Measurements from ENCODE around the gene ZNF362.

ZNF362 gene

DNA sequence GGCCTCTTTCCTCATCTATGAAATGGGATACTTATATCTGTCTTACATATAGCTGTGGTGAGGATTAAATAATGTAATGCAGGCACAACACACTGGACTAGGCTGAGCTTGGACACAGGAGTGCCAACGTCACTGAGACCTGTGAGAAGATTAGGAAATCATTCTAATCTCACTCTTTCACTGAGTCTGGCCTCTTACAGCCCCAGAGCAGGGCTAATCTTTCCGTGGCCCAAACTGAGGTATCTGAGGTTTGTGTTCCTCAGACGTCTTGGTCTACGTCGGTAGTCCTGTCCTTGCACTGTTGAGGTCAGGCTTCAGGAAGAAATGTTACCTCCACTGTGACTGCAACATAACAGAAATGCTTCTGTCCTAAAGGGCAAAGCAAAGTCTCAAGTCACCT is 87.2 kb downstream of the ZNF362 start:
- no peak for DNase-seq (ENCODE audit: low read depth in 2 of 3, low spot score in 2 of 3)

DNA sequence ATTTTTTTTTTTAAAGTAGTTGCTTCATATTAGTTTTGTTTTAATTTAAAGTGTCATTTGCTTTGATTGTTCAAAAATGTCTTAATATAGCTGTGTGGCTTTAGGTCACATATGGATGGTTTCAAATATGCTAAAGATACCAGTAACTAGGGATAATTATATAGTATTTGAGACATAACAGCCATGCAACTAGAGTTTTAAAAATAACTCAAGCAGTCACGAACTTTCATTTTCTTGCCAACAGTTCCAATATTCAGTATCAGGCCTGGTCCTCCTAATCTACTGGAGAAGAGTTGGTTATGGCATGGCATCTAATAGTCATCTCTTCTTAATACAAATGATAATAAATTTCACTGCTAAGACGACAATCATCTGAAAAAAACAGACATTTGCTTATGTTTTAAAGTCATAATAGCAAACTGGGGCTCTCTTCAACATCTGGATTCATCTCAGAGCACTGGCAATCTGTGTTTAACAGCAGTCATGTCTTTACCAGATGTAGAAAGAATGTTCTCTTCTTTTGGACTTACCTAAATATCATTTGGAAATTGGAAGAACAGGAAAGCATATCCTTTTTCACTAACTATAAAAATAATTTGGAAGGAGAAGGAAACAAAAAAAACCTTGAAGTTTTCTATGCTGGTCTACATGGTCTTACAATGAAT is 88.7 kb downstream of the ZNF362 start:
- DNase-seq (ENCODE audit: low read depth in 2 of 3, low spot score in 2 of 3) = no peak

DNA sequence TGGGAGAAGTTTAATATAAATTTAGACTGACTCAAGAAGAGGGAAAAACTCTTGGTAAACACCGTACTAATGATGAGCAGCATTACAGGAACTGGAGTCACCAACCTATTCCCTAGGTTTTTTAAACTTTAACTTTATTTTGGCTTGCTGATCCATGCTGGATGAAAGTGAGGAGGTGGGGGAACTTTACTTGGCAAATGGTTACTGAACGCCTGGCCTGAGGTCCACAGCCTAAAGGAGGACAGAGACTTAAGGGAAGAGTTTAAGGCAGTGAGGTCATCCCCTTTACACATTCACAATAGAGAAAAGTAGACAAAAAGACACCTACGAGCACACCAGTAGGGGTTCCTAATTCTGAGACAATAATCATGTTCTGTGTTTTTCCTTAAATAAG is 90.2 kb downstream of the ZNF362 start:
- DNase-seq (ENCODE audit: low read depth in 2 of 3, low spot score in 2 of 3) = no peak

DNA sequence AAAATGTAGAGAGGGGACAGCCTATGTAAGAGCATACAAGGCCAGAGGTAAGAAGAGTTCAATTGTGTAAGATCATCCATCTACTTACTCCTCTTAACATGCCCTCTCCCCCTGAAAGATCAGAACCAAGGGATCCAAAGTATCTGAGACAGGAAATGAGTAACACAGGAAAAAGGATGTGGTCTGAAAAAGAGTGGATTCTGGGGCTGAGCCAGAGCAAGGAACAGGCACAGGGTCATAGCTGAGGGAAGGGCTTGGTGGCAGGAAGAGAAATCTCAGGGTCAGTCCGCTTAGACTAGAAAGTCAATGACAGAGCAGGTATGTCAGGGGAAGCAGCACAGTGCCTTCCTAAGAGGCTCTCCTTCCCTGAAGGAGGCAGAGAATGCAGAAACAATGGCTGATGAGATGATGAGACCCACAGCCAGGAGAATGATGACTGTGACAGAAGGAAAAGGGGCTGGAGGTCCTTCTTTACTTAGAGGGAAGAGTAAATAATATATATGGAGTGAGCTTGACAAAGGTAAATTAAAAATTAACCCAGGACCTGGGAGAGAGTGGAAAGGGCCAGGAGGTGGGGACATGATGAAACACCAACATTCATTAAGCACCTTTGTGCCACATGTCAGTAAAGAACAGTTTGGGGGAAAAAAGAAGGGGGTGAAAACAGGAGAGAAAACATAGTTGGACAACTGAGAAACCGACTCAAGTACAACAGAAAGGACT is 90.8 kb downstream of the ZNF362 start:
- no peak for DNase-seq (ENCODE audit: low read depth in 2 of 3, low spot score in 2 of 3)

DNA sequence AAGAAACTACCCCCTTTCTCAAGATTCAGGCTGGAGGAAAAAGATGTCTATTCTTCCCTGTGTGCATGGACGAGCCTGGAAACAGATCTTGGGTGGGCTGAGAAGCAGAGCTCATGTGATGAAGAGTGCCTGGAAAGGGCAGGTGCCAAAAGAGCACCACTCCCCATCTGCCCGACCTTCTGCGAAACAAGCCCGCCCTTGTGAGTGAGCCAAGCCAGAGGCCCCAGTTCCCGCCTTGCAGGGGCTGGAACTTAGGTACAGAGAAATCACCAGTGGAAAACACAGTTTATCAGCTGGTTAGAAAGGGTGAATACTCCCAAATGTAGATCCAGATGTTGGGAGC is 91.3 kb downstream of the ZNF362 start:
- DNase-seq (ENCODE audit: low read depth in 2 of 3, low spot score in 2 of 3) = no peak

DNA sequence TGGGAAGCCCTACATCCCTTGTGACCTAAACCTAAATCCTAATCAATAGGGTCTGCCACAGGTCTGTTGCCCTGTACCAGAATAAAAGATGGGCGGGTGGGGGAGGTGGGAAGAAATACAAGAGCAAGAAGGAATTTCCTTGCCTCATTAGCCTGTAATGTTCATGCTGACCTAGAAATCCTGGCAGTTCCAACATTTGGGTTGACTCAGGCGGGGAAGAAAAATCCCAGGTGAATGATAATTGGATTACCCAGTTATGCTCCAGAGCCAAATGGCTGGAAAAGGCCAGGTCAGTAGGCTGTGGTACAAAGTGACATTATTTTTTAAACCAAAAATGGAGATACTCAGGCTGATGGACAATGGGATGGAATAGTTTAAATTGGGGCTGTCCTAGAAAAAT is 91.9 kb downstream of the ZNF362 start:
- DNase-seq (ENCODE audit: low read depth in 2 of 3, low spot score in 2 of 3) = no peak

DNA sequence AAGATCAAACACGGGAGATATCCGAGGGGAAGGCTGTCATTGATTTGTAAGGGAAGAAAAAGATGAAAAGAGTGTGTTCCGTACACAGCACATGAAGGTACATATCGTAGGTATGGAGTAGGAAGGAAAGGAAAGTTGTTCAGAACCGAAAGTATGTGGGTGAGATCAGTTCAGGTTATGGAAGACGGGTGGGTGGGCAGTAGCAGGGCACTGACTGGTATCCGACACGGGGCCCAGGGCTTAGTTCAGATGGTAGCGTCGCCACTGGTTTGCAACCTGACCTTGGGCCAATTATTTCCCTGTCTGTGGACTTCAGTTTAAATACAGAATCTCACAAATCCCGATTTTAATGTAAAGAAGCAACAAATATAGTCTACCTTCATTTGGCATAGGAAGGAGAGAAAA is 92.4 kb downstream of the ZNF362 start:
- no peak for DNase-seq (ENCODE audit: low read depth in 2 of 3, low spot score in 2 of 3)

DNA sequence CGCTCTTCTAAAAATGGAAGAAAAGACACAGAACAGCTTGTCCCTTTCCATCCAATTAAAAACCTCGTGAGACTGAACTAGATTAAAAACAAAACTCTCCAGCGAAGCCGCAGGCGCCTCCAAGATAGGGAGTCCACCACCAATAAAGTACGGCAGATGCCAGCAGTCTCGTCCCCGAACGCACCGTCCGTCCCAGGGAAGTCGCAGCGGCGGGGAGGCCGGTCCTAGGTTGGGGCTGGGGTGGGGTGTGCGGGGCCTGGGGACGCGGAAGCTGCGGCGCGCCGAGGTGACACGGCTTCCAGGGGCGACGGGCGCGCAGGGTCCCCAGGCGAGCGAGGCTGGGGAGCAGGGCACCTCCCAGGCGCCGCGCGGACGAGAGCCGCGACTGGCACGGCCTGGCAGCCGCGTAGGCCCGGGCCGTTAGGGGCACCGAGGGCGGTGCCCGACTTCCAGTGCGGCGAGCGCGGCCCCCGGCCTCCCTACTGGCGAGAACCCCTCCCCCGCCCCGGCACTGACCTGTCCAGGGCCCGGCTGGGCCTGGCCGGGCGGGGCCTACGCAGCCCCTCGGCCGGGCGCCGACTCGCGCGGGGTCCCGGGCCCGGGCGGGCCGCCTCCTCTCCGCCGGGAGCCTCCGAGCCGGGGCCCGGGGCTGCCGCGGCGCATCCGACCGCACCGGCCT is 92.9 kb downstream of the ZNF362 start:
- DNase-seq (ENCODE audit: low read depth in 2 of 3, low spot score in 2 of 3) = peak; percentile 10 to 29 (median 27)

DNA sequence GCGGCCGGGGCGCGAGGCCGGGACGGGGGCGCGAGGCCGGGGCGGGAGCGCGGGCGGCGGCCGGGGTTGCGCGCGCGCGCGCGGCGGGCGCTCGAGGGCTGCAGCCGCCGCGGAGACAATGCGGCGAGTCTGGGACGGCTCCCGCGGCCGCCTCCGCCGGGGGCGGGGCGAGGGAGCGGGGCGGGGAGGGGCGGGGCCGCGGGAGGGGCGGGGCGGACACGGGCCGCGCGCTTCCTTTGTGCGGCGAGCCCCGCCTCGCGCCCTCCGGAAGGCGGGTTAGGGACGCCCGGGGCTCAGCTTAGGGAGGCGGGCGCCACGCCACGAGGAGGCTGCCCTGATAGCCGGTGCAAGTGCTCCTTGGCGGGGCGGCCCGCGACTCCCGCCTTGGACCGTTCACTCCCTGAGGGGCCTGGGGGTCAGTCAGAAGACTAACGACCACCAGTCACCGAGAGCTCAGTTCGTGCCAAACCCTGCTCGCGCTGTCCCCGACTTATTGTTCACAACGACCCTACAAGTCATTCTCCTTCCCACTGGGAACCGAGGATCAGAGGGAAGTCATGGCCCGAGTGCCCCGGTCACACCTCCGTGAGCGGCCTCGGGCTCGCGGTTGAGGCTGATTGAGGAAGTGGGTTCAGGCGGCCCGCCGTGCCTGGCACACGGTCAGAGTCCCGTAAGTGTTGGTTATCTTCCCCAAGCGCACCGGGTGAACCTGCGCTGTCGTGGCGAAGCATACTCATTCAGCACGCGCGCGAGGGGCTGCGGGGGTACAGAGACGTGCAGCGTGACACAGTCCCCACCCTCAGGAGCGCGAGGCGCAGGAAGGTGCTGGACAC is 93.7 kb downstream of the ZNF362 start:
- DNase-seq (ENCODE audit: low read depth in 2 of 3, low spot score in 2 of 3) = peak; percentile 42 to 67 (median 57)

Measured in activated CD8-positive, alpha-beta memory T cell treated with anti-CD3 and anti-CD28 coated beads for 48 hours (primary cell).